ENCODE results near the gene PAGR1. TPM values are rescaled to one million over a fixed set of nuclear protein-coding genes. Genes with fewer than 3 reads are reported as not detected.
"Not testable (repeated sequence)": the region's sequence is repeated elsewhere in the genome, so short reads cannot be mapped to it uniquely, and the experiment has no call there.

PAGR1 gene
- total and polyA plus RNA-seq, 2 experiments from 2014 or later = 39.3 to 53.4 TPM

GRCh38 chr16:29864205-29864604, 48.3 kb downstream of the PAGR1 start:
- no peak overlapping the region for H3K4me3 ChIP-seq
- no peaks in the 10 kb centered on the region for H3K36me3 ChIP-seq (replicated peaks; ENCODE audit: insufficient read depth, low read depth)
- no peak for TF ChIP-seq EZH2 (IDR thresholded peaks at IDR 0.05; ENCODE audit: borderline replicate concordance)
- no peak for TF ChIP-seq CTCF (IDR thresholded peaks at IDR 0.05; ENCODE audit: poor library complexity)
- no peak for TF ChIP-seq EZH2phosphoT487 (IDR thresholded peaks at IDR 0.05; ENCODE audit: low read depth, severe bottlenecking, unreplicated experiment)
- 84% methylated on average over 9 of the region's 9 CpGs for WGBS (ENCODE audit: low lambda C conversion rate, missing lambda C conversion rate)
- no peak overlapping the region for H3K4me2 ChIP-seq
- no peaks in the 10 kb centered on the region for H3K27me3 ChIP-seq
- peaks cover 15% of the 10 kb centered on the region for H3K4me1 ChIP-seq (ENCODE audit: insufficient read depth)
- no peaks in the 10 kb centered on the region for H3K9me3 ChIP-seq (ENCODE audit: low read depth)
- H3K79me2 ChIP-seq = peaks cover 21% of the 10 kb centered on the region
- DNase-seq (ENCODE audit: low spot score) = no peak
- H2AFZ ChIP-seq = no peak overlapping the region
- no peak overlapping the region for H3K27ac ChIP-seq
- no peaks in the 10 kb centered on the region for H3K9me2 ChIP-seq (replicated peaks; ENCODE audit: insufficient read depth)
- no peaks in the 10 kb centered on the region for H4K20me1 ChIP-seq (ENCODE audit: insufficient read depth, poor library complexity, severe bottlenecking)

- 79% methylated on average over 8 of the region's 8 CpGs for WGBS (ENCODE audit: low lambda C conversion rate, missing lambda C conversion rate)
- Histone ChIP-seq H3K27me3 (no peaks in the 10 kb centered on the region), H3K9me3 (ENCODE audit: low read depth) (no peaks in the 10 kb centered on the region), H3K79me2 (no peaks in the 10 kb centered on the region), H3K4me1 (ENCODE audit: insufficient read depth) (no peaks in the 10 kb centered on the region), H3K36me3 (replicated peaks; ENCODE audit: insufficient read depth, low read depth) (no peaks in the 10 kb centered on the region), H4K20me1 (ENCODE audit: insufficient read depth, poor library complexity, severe bottlenecking) (no peaks in the 10 kb centered on the region), H2AFZ (no peak overlapping the region), H3K27ac (no peak overlapping the region), H3K4me3 (no peak overlapping the region), H3K9me2 (replicated peaks; ENCODE audit: insufficient read depth) (no peaks in the 10 kb centered on the region), H3K4me2 (no peak overlapping the region)
- no peak for DNase-seq (ENCODE audit: low spot score)
- TF ChIP-seq EZH2phosphoT487 (IDR thresholded peaks at IDR 0.05; ENCODE audit: low read depth, severe bottlenecking, unreplicated experiment) = no peak
- TF ChIP-seq CTCF (IDR thresholded peaks at IDR 0.05; ENCODE audit: poor library complexity) = no peak
Measured at GRCh38 chr16:29868396-29869009, 52.6 kb downstream of the PAGR1 start.

- not testable (repeated sequence) for H3K27me3 ChIP-seq; DNase-seq (ENCODE audit: low spot score); H3K4me1 ChIP-seq (ENCODE audit: insufficient read depth); H4K20me1 ChIP-seq (ENCODE audit: insufficient read depth, poor library complexity, severe bottlenecking); H3K79me2 ChIP-seq; H3K4me2 ChIP-seq; H2AFZ ChIP-seq; H3K4me3 ChIP-seq; H3K27ac ChIP-seq; H3K9me3 ChIP-seq (ENCODE audit: low read depth); H3K9me2 ChIP-seq (replicated peaks; ENCODE audit: insufficient read depth); H3K36me3 ChIP-seq (replicated peaks; ENCODE audit: insufficient read depth, low read depth)
- 91% methylated on average over 8 of the region's 8 CpGs for WGBS (ENCODE audit: low lambda C conversion rate, missing lambda C conversion rate)
Measured at GRCh38 chr16:29869067-29869466, 53.1 kb downstream of the PAGR1 start.

Small RNA genes within 50 kb of the gene (small RNA-seq; reads per million reads assigned to genes)
- gene AC009133.6 (not detected), gene AC120114.4 (not detected)

Other genes starting within 250 kb of the PAGR1 start
- gene SPN, start 152.9 kb upstream of the PAGR1 start, total RNA-seq = 0.03 and 0.08 TPM in 2 replicates
- gene SPN, start 152.9 kb upstream of the PAGR1 start, polyA plus RNA-seq = 0.05 and 0.57 TPM in 2 replicates
- 217 and 222 TPM in 2 replicates for gene QPRT, start 137.0 kb upstream of the PAGR1 start, total RNA-seq
- 340 and 371 TPM in 2 replicates for gene QPRT, start 137.0 kb upstream of the PAGR1 start, polyA plus RNA-seq
- 0.10 TPM in 1 of 2 replicates, not detected in the other for gene C16orf54, start 70.2 kb upstream of the PAGR1 start, total RNA-seq
- 0.16 and 0.52 TPM in 2 replicates for gene C16orf54, start 70.2 kb upstream of the PAGR1 start, polyA plus RNA-seq
- 2.1 and 3.0 TPM in 2 replicates for gene ZG16, start 37.9 kb upstream of the PAGR1 start, total RNA-seq
- gene ZG16, start 37.9 kb upstream of the PAGR1 start, polyA plus RNA-seq = 1.9 and 2.7 TPM in 2 replicates
- gene KIF22, start 25.4 kb upstream of the PAGR1 start, total RNA-seq = 42.6 and 43.3 TPM in 2 replicates
- gene KIF22, start 25.4 kb upstream of the PAGR1 start, polyA plus RNA-seq = 42.5 and 44.5 TPM in 2 replicates
- 123 and 132 TPM in 2 replicates for gene MAZ, start 9.6 kb upstream of the PAGR1 start, total RNA-seq
- 190 and 192 TPM in 2 replicates for gene MAZ, start 9.6 kb upstream of the PAGR1 start, polyA plus RNA-seq
- 7.0 and 8.0 TPM in 2 replicates for gene PRRT2, start 4.0 kb upstream of the PAGR1 start, total RNA-seq
- 11.1 and 23.9 TPM in 2 replicates for gene PRRT2, start 4.0 kb upstream of the PAGR1 start, polyA plus RNA-seq
- 80.0 and 121 TPM in 2 replicates for gene MVP, start 4.3 kb downstream of the PAGR1 start, total RNA-seq
- gene MVP, start 4.3 kb downstream of the PAGR1 start, polyA plus RNA-seq = 140 and 146 TPM in 2 replicates
- gene CDIPT, start 47.1 kb downstream of the PAGR1 start, total RNA-seq = 94.1 and 97.1 TPM in 2 replicates
- gene CDIPT, start 47.1 kb downstream of the PAGR1 start, polyA plus RNA-seq = 143 and 147 TPM in 2 replicates
- gene SEZ6L2, start 83.4 kb downstream of the PAGR1 start, total RNA-seq = 18.0 and 36.1 TPM in 2 replicates
- gene SEZ6L2, start 83.4 kb downstream of the PAGR1 start, polyA plus RNA-seq = 39.9 and 45.8 TPM in 2 replicates
- 12.6 and 18.6 TPM in 2 replicates for gene ASPHD1, start 84.3 kb downstream of the PAGR1 start, total RNA-seq
- gene ASPHD1, start 84.3 kb downstream of the PAGR1 start, polyA plus RNA-seq = 35.5 and 40.0 TPM in 2 replicates
- gene KCTD13, start 110.1 kb downstream of the PAGR1 start, total RNA-seq = 5.3 and 14.3 TPM in 2 replicates
- 18.8 and 23.5 TPM in 2 replicates for gene KCTD13, start 110.1 kb downstream of the PAGR1 start, polyA plus RNA-seq
- 106 and 119 TPM in 2 replicates for gene TMEM219, start 145.9 kb downstream of the PAGR1 start, total RNA-seq
- 175 and 189 TPM in 2 replicates for gene TMEM219, start 145.9 kb downstream of the PAGR1 start, polyA plus RNA-seq
- gene TAOK2, start 157.7 kb downstream of the PAGR1 start, total RNA-seq = 28.0 and 33.4 TPM in 2 replicates
- gene TAOK2, start 157.7 kb downstream of the PAGR1 start, polyA plus RNA-seq = 24.3 and 24.5 TPM in 2 replicates
- gene HIRIP3, start 179.5 kb downstream of the PAGR1 start, total RNA-seq = 10.6 and 12.4 TPM in 2 replicates
- gene HIRIP3, start 179.5 kb downstream of the PAGR1 start, polyA plus RNA-seq = 9.0 and 12.9 TPM in 2 replicates
- gene INO80E, start 180.1 kb downstream of the PAGR1 start, total RNA-seq = 61.2 and 99.9 TPM in 2 replicates
- 14.0 and 17.6 TPM in 2 replicates for gene INO80E, start 180.1 kb downstream of the PAGR1 start, polyA plus RNA-seq
- gene DOC2A, start 194.9 kb downstream of the PAGR1 start, total RNA-seq = 6.8 and 6.9 TPM in 2 replicates
- 11.4 and 13.0 TPM in 2 replicates for gene DOC2A, start 194.9 kb downstream of the PAGR1 start, polyA plus RNA-seq
- not detected in 2 replicates for gene C16orf92, start 207.0 kb downstream of the PAGR1 start, total RNA-seq
- not detected in 2 replicates for gene C16orf92, start 207.0 kb downstream of the PAGR1 start, polyA plus RNA-seq
- gene TLCD3B, start 215.1 kb downstream of the PAGR1 start, total RNA-seq = not detected in 2 replicates
- gene TLCD3B, start 215.1 kb downstream of the PAGR1 start, polyA plus RNA-seq = not detected in 2 replicates
- 392 and 397 TPM in 2 replicates for gene ALDOA, start 249.6 kb downstream of the PAGR1 start, total RNA-seq
- gene ALDOA, start 249.6 kb downstream of the PAGR1 start, polyA plus RNA-seq = 882 and 924 TPM in 2 replicates